ENCODE results near the gene ENTREP1.
"Not testable (repeated sequence)": the region's sequence is repeated elsewhere in the genome, so short reads cannot be mapped to it uniquely, and the experiment has no call there.

ENTREP1 gene

DNA sequence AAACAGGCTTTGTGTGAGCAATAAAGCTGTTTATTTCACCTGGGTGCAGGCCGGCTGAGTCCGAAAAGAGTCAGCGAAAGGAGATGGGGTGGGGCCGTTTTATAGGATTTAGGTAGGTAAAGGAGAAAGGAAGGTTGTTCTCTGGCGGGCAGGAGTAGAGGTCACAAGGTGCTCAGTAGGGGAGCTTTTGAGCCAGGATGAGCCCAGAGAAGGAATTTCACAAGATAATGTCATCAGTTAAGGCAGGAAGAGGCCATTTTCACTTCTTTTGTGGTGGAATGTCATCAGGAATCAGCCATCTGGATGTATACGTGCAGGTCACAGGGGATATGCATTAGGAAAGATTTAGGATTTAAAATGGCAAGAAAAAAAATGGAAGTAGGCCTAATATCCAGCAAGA, 84.9 kb downstream of the ENTREP1 start:
- DNase-seq (ENCODE audit: low read depth in 2 of 2), result not testable (repeated sequence)

DNA sequence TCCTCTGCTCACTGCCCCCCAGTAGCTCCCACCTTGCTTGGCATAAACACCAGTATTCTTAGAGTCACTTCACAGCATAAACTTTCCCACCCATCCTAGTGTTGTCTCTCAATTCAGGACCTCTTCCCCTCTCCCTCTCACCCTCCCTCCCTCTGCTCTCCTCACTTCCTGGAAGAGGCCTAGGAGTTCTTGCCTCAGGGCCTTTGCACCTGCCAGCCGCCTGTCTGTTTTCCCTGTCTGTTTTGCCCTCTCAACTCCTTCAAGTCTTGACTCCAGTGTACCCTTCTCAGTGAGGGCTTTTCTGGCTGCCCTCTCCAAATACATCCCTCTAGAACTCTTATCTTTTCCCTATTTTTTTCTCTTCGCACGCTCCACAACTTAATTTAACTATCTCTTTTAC, 86.2 kb downstream of the ENTREP1 start:
- DNase-seq (ENCODE audit: low read depth in 2 of 2), result no peak

DNA sequence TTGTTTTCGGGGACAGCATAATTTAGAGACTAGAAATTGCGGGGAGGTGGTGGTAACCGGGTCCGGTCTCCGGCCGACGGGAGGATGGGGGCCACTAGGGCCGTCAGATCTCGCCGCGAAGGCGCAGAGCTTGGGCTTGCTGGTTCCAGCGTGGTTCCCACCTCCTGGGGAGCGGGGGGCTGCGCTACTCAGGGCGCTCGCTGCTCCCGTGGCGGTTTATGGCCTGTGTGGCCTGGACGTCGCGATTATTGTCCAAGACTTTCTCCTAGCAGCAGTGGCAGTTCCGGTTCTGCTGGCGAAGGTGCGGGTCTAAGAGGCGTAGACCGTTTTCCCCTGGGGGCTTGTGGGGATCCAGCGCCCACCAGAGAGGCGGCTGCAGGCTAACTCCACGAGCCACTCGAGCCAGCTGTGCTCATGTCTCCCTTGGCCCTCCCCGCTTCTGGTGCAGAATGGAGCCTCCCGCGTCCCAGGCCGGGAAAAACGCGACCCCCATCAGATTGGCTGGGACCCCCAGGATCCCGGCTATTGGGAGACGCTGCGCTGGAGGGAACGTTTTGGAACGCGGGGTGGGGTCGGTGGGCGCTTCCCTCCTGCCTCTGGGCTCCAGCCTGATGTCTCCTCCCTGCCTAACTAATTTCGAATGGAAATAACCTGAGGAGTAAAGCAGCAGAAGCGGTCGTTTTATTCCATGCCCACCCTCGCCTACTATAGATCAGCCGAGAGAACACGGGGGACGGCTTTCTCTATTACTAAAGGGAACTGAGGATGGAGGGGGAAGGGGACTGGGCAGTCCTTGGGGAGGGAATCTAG, 87.1 kb downstream of the ENTREP1 start:
- no peak for DNase-seq (ENCODE audit: low read depth in 2 of 2)

DNA sequence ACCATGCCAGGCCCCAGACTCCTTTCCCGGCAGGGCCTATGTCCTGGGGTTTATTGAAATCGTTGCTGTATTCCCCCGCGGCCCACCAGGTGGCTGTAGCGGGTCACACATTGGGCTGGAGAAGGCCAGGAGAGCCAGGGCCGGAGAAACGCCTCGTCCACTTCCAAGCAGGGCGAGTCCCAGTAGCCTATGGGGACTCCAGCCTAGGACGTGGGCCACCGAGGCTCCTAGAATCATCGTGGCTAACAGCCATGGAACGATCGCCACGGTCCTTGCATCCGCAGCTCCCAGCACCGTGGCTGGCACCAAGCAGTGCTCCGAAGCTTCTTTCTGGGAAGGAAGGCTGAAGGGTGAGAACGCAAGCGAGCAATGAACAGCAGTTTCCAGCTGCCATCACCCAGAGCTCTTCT, 87.7 kb downstream of the ENTREP1 start:
- DNase-seq (ENCODE audit: low read depth in 2 of 2), result no peak

DNA sequence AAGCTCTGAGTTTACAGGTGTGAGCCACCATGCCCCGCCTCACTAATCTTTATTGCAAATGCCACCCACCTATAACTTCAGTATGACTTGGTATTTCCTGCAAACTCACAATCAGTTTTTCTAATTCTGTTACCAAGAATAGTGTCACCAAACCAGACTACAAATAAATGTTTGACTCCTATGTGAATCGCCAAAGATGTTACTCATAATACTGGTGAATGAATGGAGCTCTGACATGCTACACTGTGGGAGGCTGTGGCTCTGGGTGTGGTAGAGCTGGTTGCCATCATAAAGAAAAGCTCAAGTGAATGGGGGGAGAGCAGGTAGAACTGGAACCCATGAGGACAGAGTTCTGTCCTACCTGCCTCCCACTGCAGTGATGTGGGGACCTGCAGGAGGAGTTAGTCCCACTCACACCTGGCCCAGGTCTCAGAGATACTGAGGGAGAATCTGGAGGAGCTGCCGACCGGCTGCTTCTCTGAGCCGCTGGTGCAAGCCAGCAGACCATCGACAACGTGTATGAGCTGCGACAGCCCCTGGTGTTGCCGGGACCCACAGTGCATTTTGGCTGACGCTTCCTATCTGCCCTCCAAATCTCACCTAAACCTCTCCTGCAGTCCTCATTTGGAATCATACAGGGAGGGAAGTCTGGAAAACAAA, 95.7 kb downstream of the ENTREP1 start:
- DNase-seq (ENCODE audit: low read depth in 2 of 2), result no peak

DNA sequence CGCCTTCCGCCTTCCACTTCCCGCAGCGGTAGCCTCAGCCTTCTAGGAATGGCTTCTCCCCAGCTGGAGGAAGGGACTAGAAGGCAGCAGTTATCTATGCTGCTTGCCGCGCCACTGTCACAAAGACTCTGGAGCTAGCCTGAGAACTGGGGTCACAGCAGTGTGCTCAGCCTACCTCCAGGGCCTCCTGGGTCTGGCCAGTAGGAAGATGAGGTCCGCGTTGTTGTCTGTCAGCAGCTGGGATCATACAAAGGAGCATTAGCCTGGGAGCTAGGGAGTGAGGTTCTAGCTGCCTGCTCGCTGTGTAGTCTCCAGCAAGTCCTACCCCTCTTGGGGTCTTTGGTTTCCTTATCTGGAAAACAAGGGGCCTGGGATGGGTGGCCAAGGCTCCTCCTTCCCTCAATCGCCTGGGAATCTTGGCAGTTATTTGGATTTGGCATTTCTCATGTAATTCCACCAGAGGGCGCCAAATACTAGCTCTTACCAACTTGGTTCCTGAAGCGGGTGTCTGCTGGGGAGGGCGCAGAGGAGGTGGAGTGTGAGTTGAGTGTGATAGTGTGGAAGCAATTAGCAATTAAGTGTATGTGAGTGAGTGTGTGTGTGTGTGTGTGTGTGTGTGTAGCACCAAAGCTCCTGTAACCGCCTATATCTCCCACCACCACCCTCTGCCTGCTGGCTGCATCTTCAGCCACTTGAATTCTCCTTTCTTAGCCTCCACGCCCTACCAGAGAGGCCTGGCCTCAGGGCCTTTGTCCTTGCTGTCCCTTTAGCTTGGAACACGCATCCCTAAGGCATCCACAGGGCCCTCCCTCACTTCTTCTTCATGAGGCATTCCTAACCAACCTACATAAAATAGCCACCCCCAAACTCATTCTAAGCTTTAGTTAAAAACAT, 97.1 kb downstream of the ENTREP1 start:
- DNase-seq (ENCODE audit: low read depth in 2 of 2), result peak in 1 of 2 experiments; percentile 10

DNA sequence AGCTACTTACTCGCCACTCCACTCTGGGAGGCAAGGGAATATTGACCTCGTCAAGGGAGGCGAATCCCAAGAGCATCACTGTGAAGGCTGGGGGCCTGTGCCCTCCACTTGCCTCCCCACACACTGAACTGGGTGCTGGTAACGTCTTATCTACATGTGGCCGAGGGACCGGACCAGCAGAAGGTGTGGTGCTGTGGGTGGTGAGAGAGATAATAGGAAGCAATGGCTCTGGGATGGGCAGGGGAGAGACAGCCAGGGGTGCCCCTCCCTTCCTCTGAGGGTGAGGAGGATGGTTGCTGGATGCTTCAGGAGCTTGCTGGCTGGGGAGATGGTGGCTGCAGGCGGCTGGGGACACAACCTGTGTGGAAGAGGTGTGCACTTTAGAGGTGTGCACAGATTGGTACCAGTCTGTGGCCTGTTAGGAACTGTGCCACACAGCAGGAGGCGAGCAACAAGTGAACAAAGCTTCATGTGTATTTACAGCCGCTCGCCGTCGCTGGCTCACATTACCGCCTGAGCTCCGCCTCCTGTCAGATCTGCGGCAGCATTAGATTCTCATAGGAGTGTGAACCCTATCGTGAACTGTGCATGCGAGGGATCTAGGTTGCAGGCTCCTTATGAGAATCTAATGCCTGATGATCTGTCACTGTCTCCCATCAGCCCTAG, 100.3 kb downstream of the ENTREP1 start:
- no peak for DNase-seq (ENCODE audit: low read depth in 2 of 2)

DNA sequence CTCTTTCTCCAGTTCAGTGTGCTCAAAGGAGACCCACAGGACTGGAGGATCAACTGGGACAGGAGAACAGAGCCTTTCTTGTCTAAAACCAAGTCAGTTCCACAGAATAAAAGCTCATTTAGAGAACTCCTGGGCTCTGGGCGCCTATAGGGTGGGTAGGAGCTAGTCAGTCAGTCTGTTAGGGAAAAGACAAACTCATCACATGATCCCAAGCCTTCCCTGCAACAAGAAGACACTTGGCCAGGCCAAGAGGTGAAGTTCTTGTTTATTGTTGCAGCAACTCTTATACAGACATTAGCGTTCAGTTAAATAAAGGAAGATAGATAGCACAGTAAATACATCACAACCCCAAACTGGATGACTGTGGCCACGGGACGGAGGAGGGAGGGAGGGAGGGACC, 102.3 kb downstream of the ENTREP1 start:
- no peak for DNase-seq (ENCODE audit: low read depth in 2 of 2)

DNA sequence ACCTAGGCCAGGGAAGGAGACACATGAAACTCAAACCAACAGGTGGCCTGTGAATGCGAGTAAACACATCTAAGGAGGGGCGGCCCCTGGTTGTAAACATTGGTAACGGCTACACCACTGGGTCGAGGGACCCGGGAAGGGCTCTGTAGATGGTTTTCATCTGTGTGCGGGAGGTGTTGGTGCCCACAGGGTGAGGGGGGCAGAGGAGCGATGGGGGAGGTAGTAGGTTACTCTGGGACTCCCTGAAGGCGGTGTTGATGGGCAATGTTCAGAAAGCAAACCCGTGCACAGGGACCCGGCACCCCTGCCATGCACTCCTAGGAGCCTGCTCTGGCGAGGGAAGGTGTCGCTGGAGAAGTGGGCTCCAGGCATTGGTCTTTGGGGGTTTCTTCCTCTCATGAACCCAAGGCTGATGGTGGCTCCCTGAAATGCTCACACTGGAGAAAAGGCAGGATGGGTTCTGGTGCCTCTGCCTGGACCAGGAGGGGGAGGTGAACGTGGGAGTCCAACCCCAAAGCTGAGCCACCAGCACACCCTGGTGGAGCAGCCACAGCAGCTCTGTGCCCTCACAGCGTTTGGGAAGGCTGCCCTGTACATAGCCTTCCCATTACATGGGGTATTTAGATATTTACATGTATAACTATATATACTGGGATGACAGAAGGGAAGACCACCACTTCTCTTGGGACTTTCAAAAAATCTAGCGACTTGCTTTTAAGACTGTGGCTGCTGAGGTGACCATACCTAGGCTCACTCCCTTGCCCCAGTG, 103.2 kb downstream of the ENTREP1 start:
- DNase-seq (ENCODE audit: low read depth in 2 of 2), result no peak

DNA sequence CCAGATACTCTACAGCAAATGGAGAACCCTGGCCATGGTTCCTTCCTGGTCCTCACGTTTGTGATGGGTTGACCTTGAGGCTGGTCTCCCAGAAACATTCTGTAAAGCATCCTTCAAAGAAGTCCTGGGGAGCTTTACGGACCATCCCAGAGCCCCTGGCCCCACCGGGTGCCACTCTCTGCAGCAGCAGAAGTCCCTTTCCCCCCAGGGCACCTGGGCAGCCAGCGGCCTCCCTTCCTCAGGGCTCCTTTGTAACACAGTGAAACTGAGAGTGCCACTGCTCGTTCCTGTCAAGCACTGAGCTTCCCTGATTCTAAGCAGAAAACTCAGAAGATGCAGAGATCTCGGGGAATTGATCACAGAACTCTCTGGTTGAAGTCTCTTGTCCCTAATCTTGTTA, 104.3 kb downstream of the ENTREP1 start:
- no peak for DNase-seq (ENCODE audit: low read depth in 2 of 2)

DNA sequence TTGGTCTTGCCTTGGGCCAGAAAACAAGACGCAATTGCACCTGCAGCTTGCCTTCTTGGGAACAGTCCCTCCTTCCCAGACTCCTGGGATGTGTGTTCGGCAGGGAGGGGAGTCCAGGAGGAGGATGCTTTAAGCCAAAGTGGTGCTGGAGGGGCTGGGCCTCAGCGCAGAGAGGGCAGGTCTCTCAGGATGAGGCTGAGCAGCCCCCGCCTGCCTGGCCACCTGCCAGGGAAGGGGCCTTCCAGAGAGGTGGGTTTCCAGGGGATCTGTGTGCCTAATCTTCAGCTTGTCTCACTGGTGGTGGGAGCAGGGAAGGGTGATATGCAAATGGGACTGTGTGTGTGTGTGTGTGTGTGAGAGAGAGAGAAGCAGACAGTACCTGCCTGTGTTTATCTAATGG, 105.2 kb downstream of the ENTREP1 start:
- DNase-seq (ENCODE audit: low read depth in 2 of 2), result no peak

DNA sequence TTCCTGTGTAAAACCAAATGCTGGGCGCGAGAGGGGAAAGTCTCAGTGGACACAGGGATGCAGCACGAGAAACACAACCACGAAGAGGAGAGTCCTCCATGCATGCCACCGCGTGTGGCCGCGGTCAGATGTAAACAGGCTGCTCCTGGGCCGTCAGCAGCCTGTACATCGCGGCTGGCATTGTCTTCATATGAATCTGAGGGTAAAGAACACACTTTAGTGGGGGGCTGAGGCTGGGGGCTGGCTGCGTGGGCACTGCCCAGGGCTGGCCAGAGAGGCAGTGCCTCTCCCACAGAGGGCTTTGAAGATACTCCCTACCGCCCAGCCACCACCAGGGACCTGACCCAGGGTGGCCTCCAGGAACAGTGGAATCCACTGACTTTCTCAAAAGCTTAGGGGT, 106.2 kb downstream of the ENTREP1 start:
- DNase-seq (ENCODE audit: low read depth in 2 of 2), result no peak

DNA sequence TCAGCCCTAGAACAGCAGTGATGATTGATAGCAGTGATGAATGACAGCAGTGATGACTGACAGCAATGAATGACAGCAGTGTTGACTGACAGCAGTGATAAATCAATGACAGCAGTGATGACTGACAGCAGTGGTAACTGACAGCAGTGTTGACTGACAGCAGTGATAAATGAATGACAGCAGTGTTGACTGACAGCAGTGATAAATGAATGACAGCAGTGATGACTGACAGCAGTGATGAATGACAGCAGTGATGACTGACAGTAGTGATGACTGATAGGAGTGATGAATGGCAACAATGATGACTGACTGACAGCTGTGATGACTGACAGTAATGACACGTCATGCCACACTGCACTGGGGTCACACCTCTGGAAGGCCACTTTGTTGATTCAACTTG, 106.8 kb downstream of the ENTREP1 start:
- no peak for DNase-seq (ENCODE audit: low read depth in 2 of 2)

DNA sequence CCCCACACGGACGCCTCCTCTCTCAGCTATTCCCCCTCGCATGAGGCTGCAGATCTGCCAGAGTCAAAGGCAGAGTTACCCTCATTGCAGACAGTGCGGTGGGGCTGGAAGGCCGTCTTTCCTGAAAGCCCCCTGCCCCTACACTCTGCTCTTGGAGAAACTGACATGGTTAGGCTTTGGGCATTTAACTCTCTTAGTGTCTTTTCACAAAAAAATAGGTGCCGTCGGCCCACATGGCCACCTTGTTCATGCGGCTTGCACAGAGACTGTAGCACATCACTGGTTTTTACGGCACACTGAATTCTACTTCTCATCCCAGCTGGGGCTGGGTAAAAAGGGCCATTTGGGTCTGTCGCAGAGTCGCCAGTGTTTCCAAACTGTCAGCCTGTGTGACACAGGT, 107.6 kb downstream of the ENTREP1 start:
- no peak for DNase-seq (ENCODE audit: low read depth in 2 of 2)

DNA sequence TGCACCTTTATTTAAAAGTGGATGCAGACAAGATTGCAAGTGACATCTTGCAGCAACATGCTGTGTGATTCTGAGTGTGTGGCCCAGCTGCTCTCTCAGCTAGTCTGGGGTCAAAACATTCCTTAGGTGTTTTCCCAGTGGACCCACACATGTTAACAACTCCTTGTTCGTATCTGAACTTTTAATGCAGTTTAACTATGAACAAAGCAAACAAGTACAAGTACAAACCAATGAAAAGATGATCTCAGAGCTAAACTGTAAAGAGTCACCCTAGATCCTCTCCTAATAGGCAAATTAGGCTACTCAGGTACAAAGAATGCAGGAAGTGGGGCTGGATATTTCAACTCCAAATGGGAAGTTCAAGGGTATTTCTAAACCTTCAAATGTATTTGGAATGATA, 108.4 kb downstream of the ENTREP1 start:
- no peak for DNase-seq (ENCODE audit: low read depth in 2 of 2)

DNA sequence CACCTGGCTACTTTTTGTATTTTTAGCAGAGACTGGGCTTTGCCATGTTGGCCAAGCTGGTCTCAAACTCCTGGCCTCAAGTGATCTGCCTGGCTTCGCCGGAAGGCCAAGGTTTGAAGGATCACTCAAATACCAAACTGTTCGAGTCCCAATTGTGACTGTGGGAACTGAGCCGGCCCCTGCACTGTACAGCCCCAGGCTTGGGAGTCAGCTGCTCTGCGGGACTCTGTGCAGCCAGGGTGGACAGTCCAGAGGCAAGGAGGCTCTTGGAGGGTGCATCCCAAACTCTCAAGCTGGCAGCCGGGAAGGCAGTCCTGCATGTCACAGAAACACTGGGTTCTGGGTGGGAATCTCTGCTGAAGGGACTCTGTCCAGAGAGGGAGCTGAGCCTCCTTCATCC, 109.0 kb downstream of the ENTREP1 start:
- DNase-seq (ENCODE audit: low read depth in 2 of 2), result no peak

DNA sequence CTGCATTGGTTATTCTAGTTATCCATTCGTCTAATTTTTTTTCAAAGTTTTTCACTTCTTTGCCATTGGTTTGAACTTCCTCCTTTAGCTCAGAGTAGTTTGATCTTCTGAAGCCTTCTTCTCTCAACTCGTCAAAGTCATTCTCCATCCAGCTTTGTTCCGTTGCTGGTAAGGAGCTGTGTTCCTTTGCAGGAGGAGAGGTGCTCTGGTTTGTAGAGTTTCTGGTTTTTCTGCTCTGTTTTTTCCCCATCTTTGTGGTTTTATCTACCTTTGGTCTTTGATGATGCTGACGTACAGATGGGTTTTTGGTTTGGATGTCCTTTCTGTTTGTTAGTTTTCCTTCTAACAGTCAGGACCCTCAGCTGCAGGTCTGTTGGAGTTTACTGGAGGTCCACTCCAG, 114.6 kb downstream of the ENTREP1 start:
- DNase-seq (ENCODE audit: low read depth in 2 of 2), result not testable (repeated sequence)

DNA sequence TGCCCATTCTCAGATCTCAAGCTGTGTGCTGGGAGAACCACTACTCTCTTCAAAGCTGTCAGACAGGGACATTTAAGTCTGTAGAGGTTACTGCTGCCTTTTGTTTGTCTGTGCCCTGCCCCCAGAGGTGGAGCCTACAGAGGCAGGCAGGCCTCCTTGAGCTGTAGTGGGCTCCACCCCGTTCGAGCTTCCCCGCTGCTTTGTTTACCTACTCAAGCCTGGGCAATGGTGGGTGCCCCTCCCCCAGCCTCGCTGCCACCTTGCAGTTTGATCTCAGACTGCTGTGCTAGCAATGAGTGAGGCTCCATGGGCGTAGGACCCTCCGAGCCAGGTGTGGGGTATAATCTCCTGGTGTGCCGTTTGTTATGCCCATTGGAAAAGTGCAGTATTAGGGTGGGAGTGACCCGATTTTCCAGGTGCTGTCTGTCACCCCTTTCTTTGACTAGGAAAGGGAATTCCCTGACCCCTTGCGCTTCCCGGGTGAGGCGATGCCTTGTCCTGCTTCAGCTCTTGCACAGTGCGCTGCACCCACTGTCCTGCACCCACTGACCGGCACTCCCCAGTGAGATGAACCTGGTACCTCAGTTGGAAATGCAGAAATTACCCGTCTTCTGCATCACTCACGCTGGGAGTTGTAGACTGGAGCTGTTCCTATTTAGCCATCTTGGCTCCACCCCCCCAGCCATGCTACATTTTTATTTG, 115.4 kb downstream of the ENTREP1 start:
- DNase-seq (ENCODE audit: low read depth in 2 of 2), result not testable (repeated sequence)

All from stimulated activated CD4-positive, alpha-beta T cell treated with anti-CD3 and anti-CD28 coated beads, Interleukin-12 subunit alpha, Interleukin-12 subunit beta, amount 100 ng/mL, for 24 hours (primary cell).